Naive thymus-derived CD4-positive, alpha-beta T cell (primary cell): ENCODE results near the gene CTU1. TPM values are rescaled to one million over a fixed set of nuclear protein-coding genes. Genes with fewer than 3 reads are reported as not detected.
A peak's percentile ranks its signal among the peaks of the same experiment; 100 is the strongest.

ENCODE experiments used
- ATAC-seq: fragments of 150-1000 bp; cut with Tn5 transposase; 2 replicates; pipeline ENCODE4 v1.10.0; 2021; ENCODE audit warnings: mild to moderate bottlenecking, moderate library complexity
- CTCF ChIA-PET: fragments of 350-600 bp; sonication (Branson Sonifier 250); formaldehyde crosslinking; loops from one replicate; lab custom pipeline; 2021; ENCODE audit warnings: antibody characterized with exemption; lab: Charles Lee
- POLR2A ChIA-PET: fragments of 350-600 bp; sonication (Branson Sonifier 250); formaldehyde crosslinking; loops from one replicate; lab custom pipeline; 2021; ENCODE audit warnings: antibody characterized with exemption, inconsistent platforms; lab: Charles Lee
- DNase-seq, 9 donors: peaks; one replicate each; pipeline versions ENCODE4 v3.0.0 to v3.0.0-alpha.2; 2020 to 2022; ENCODE audit warnings: mixed read lengths in 1 of 9
- H3K27ac ChIP-seq: one replicate; pipeline ENCODE4 v1.7.0; 2013; ENCODE audit warnings: mild to moderate bottlenecking, low read depth, low read length, moderate library complexity
- H3K27me3 ChIP-seq, 2 donors: one replicate each; pipeline ENCODE4 v1.7.0; 2013; ENCODE audit warnings: low read length in 2 of 2, mild to moderate bottlenecking in 2 of 2, moderate library complexity in 2 of 2; ENCODE audit not compliant: control insufficient read depth in 2 of 2, insufficient read depth in 2 of 2
- H3K36me3 ChIP-seq, 3 experiments: 1 replicate in 2 of 3; 2 replicates in 1 of 3; pipeline ENCODE4 v1.7.0; 2013; ENCODE audit warnings: low read length in 3 of 3, mild to moderate bottlenecking in 3 of 3, moderate library complexity in 1 of 3; ENCODE audit not compliant: insufficient read depth in 3 of 3, control insufficient read depth in 2 of 3
- H3K4me1 ChIP-seq, 2 donors: one replicate each; pipeline ENCODE4 v1.7.0; 2013; ENCODE audit warnings: low read length in 2 of 2, mild to moderate bottlenecking in 2 of 2, moderate library complexity in 1 of 2; ENCODE audit not compliant: control insufficient read depth in 2 of 2, insufficient read depth in 2 of 2
- H3K4me3 ChIP-seq: 2 replicates; pipeline ENCODE4 v1.7.0; 2013; ENCODE audit warnings: mild to moderate bottlenecking, low read length
- H3K9me3 ChIP-seq, 3 experiments: 1 replicate in 2 of 3; 2 replicates in 1 of 3; pipeline ENCODE4 v1.7.0; 2013; ENCODE audit warnings: low read length in 3 of 3; ENCODE audit not compliant: control insufficient read depth in 2 of 3
- H3K27ac Mint-ChIP-seq, 9 donors: one replicate each; pipeline ENCODE4 v1.8.0; 2020 to 2022; ENCODE audit warnings: mixed read lengths in 9 of 9, mild to moderate bottlenecking in 8 of 9, moderate library complexity in 5 of 9, inconsistent platforms in 2 of 9
- H3K27me3 Mint-ChIP-seq, 5 donors: one replicate each; pipeline ENCODE4 v1.8.0; 2021 to 2022; ENCODE audit warnings: mixed read lengths in 5 of 5, mild to moderate bottlenecking in 1 of 5
- H3K36me3 Mint-ChIP-seq, 5 donors: one replicate each; pipeline ENCODE4 v1.8.0; 2020 to 2022; ENCODE audit warnings: mixed read lengths in 5 of 5, mild to moderate bottlenecking in 3 of 5, inconsistent platforms in 1 of 5
- H3K4me1 Mint-ChIP-seq, 7 donors: one replicate each; pipeline ENCODE4 v1.8.0; 2020 to 2022; ENCODE audit warnings: mixed read lengths in 7 of 7, mild to moderate bottlenecking in 3 of 7, inconsistent platforms in 1 of 7
- H3K4me3 Mint-ChIP-seq, 10 donors: one replicate each; pipeline ENCODE4 v1.8.0; 2020 to 2022; ENCODE audit warnings: mild to moderate bottlenecking in 10 of 10, mixed read lengths in 10 of 10, moderate library complexity in 6 of 10, inconsistent platforms in 2 of 10
- H3K9me3 Mint-ChIP-seq, 11 donors: one replicate each; pipeline ENCODE4 v1.8.0; 2020 to 2022; ENCODE audit warnings: mixed read lengths in 11 of 11, mild to moderate bottlenecking in 4 of 11, inconsistent platforms in 1 of 11, moderate library complexity in 1 of 11
- intact Hi-C, 2 donors: fragments of 100-400 bp; cut with micrococcal nuclease; formaldehyde crosslinking; loops; one replicate each; pipeline ENCODE4 v1.15.1; 2023
- polyA plus RNA-seq, 2 donors: library from polyadenylated mRNA; unstranded; fragments of 300-500 nt; fragmentation: Illumina TruSeq; gene quantifications; one replicate each; pipeline ENCODE4 v1.2.3, GENCODE V29; 2021
- total RNA-seq, 6 experiments: library from RNA in 5 of 6; stranded (reverse) in 5 of 6; gene quantifications; 1 replicate in 5 of 6; 2 replicates in 1 of 6; pipeline ENCODE4 v1.2.3 and lab custom pipeline; 2021 to 2026

Gene CTU1
- total and polyA plus RNA-seq, 7 experiments from 2014 or later = 3.0 to 11.8 (median 6.3) TPM

- peak in 8 of 9 donors; percentile 35 to 80 (median 73) for DNase-seq
- Histone ChIP-seq H3K27me3 (no peaks in the 10 kb centered on the region), H3K36me3 (no peaks in the 10 kb centered on the region), H3K4me3 (peak overlapping the region; percentile 60), H3K27ac (peak overlapping the region; percentile 66), H3K9me3 (no peaks in the 10 kb centered on the region), H3K4me1 (peaks cover 45 to 85% of the 10 kb centered on the region in 2 donors)
- H3K4me1 Mint-ChIP-seq = peaks cover 50 to 92% (median 83%) of the 10 kb centered on the region in 7 donors
- H3K9me3 Mint-ChIP-seq = peaks cover 0 to 5% (median 0%) of the 10 kb centered on the region in 11 donors
- ATAC-seq = peak; percentile 77
- peaks cover 0 to 7% (median 0%) of the 10 kb centered on the region in 5 donors for H3K27me3 Mint-ChIP-seq
- CTCF ChIA-PET = no interaction called here
- intact Hi-C loops = loop anchor here in 1 of 2 donors (1.0 to 2.0 kb wide), 3 partner anchors 9 to 35 kb away; partner anchors contain the start of gene CTU1
- peak overlapping the region; percentile 67 to 87 (median 78) for H3K4me3 Mint-ChIP-seq
- peaks cover 0 to 2% (median 0%) of the 10 kb centered on the region in 5 donors for H3K36me3 Mint-ChIP-seq
- peak overlapping the region; percentile 82 to 97 (median 89) for H3K27ac Mint-ChIP-seq
- POLR2A ChIA-PET = interaction anchor here (0.7 to 1.5 kb wide), 3 partner anchors 8 to 34 kb away, joined by 3 to 8 read pairs (median 6); no protein-coding TSS in a partner anchor
Observed at GRCh38 chr19:51123381-51123800, 15.2 kb upstream of the CTU1 start.

GRCh38 chr19:51122112-51122981 lies 14.1 kb upstream of the CTU1 start:
- intact Hi-C loops = loop anchor here in 1 of 2 donors (2.0 kb wide), 1 partner anchor 36 kb away; no protein-coding TSS in a partner anchor
- H3K9me3 ChIP-seq = no peaks in the 10 kb centered on the region
- Mint-ChIP-seq H3K36me3 (peaks cover 0 to 2% (median 0%) of the 10 kb centered on the region in 5 donors), H3K9me3 (peaks cover 0 to 5% (median 0%) of the 10 kb centered on the region in 11 donors), H3K27ac (peak overlapping the region; percentile 49 to 97 (median 89)), H3K4me3 (peak overlapping the region; percentile 25 to 83 (median 53)), H3K27me3 (peaks cover 0 to 9% (median 0%) of the 10 kb centered on the region in 5 donors), H3K4me1 (peaks cover 47 to 82% (median 72%) of the 10 kb centered on the region in 7 donors)
- peak overlapping the region; percentile 55 for H3K4me3 ChIP-seq
- no peaks in the 10 kb centered on the region for H3K36me3 ChIP-seq
- ChIA-PET CTCF (no interaction called here), POLR2A (interaction anchor here (0.8 to 1.5 kb wide), 4 partner anchors 8 to 13 kb away, joined by 5 to 8 read pairs (median 6); no protein-coding TSS in a partner anchor)
- peaks cover 35 to 76% of the 10 kb centered on the region in 2 donors for H3K4me1 ChIP-seq
- peak; percentile 67 for ATAC-seq
- H3K27me3 ChIP-seq = no peaks in the 10 kb centered on the region
- no peak for DNase-seq
- H3K27ac ChIP-seq = no peak overlapping the region

- intact Hi-C loops = no loop called here
- H3K27me3 Mint-ChIP-seq = peaks cover 0 to 7% (median 0%) of the 10 kb centered on the region in 5 donors
- no peak for DNase-seq
- ChIA-PET POLR2A (interaction anchor here (1.0 to 1.8 kb wide), 2 partner anchors 11 kb away, joined by 3 to 9 read pairs; no protein-coding TSS in a partner anchor), CTCF (interaction anchor here (0.7 kb wide), 1 partner anchor 1830 kb away, joined by 3 read pairs; no protein-coding TSS in a partner anchor)
- no peaks in the 10 kb centered on the region for H3K36me3 ChIP-seq
- peak; percentile 53 for ATAC-seq
- H3K4me1 Mint-ChIP-seq = peaks cover 39 to 71% (median 61%) of the 10 kb centered on the region in 7 donors
- H3K27ac Mint-ChIP-seq = peak overlapping the region in 8 of 9 donors; percentile 3 to 95 (median 80)
- H3K4me1 ChIP-seq = peaks cover 42 to 76% of the 10 kb centered on the region in 2 donors
- peaks cover 0 to 2% (median 0%) of the 10 kb centered on the region in 5 donors for H3K36me3 Mint-ChIP-seq
- no peaks in the 10 kb centered on the region for H3K27me3 ChIP-seq
- H3K9me3 Mint-ChIP-seq = peaks cover 0 to 5% (median 0%) of the 10 kb centered on the region in 11 donors
- no peak overlapping the region for H3K27ac ChIP-seq
- H3K4me3 ChIP-seq = no peak overlapping the region
- no peaks in the 10 kb centered on the region for H3K9me3 ChIP-seq
- H3K4me3 Mint-ChIP-seq = peak overlapping the region in 5 of 10 donors; percentile 10 to 67 (median 54)
Observed at GRCh38 chr19:51121257-51121656, 13.0 kb upstream of the CTU1 start.

GRCh38 chr19:51120160-51120559 lies 12.0 kb upstream of the CTU1 start:
- peaks cover 0 to 2% (median 0%) of the 10 kb centered on the region in 5 donors for H3K36me3 Mint-ChIP-seq
- Histone ChIP-seq H3K27me3 (no peaks in the 10 kb centered on the region), H3K27ac (no peak overlapping the region), H3K4me3 (no peak overlapping the region), H3K9me3 (no peaks in the 10 kb centered on the region), H3K4me1 (peaks cover 53 to 76% of the 10 kb centered on the region in 2 donors), H3K36me3 (no peaks in the 10 kb centered on the region)
- intact Hi-C loops = no loop called here
- POLR2A ChIA-PET = interaction anchor here (1.5 to 1.8 kb wide), 2 partner anchors 8 to 10 kb away, joined by 3 to 9 read pairs; no protein-coding TSS in a partner anchor
- peaks cover 0 to 7% (median 0%) of the 10 kb centered on the region in 5 donors for H3K27me3 Mint-ChIP-seq
- H3K9me3 Mint-ChIP-seq = peaks cover 0 to 5% (median 0%) of the 10 kb centered on the region in 11 donors
- CTCF ChIA-PET = interaction anchor here (1.0 kb wide), 1 partner anchor 11 kb away, joined by 3 read pairs; no protein-coding TSS in a partner anchor
- peak overlapping the region in 6 of 9 donors; percentile 50 to 79 (median 66) for H3K27ac Mint-ChIP-seq
- H3K4me3 Mint-ChIP-seq = peak overlapping the region in 2 of 10 donors; percentile 4 to 19
- ATAC-seq = no peak
- peaks cover 41 to 62% (median 57%) of the 10 kb centered on the region in 7 donors for H3K4me1 Mint-ChIP-seq
- DNase-seq = no peak

GRCh38 chr19:51119611-51120010 lies 11.4 kb upstream of the CTU1 start:
- peaks cover 52 to 76% of the 10 kb centered on the region in 2 donors for H3K4me1 ChIP-seq
- Mint-ChIP-seq H3K27ac (peak overlapping the region in 8 of 9 donors; percentile 21 to 79 (median 54)), H3K27me3 (peaks cover 0 to 7% (median 0%) of the 10 kb centered on the region in 5 donors), H3K9me3 (peaks cover 0 to 5% (median 0%) of the 10 kb centered on the region in 11 donors), H3K4me1 (peaks cover 42 to 57% (median 55%) of the 10 kb centered on the region in 7 donors), H3K4me3 (peak overlapping the region in 2 of 10 donors; percentile 4 to 19), H3K36me3 (peaks cover 0 to 2% (median 0%) of the 10 kb centered on the region in 5 donors)
- ChIA-PET CTCF (interaction anchor here (1.0 kb wide), 1 partner anchor 10 kb away, joined by 3 read pairs; no protein-coding TSS in a partner anchor), POLR2A (interaction anchor here (1.5 to 1.8 kb wide), 2 partner anchors 9 kb away, joined by 3 to 9 read pairs; no protein-coding TSS in a partner anchor)
- H3K36me3 ChIP-seq = no peaks in the 10 kb centered on the region
- DNase-seq (no peak), ATAC-seq (no peak)
- no peaks in the 10 kb centered on the region for H3K27me3 ChIP-seq
- intact Hi-C loops = loop anchor here in 1 of 2 donors (2.0 kb wide), 1 partner anchor 13 kb away; no protein-coding TSS in a partner anchor
- H3K4me3 ChIP-seq = no peak overlapping the region
- no peaks in the 10 kb centered on the region for H3K9me3 ChIP-seq
- no peak overlapping the region for H3K27ac ChIP-seq
